Measurements from ENCODE around the gene HPX.

HPX gene

GRCh38 chr11:6391537-6392134 is 49.2 kb downstream of the HPX start:
- peaks cover 2% of the 10 kb centered on the region for H3K27me3 ChIP-seq (ENCODE audit: insufficient read depth, poor library complexity, severe bottlenecking)
- TF ChIP-seq SPI1 (IDR thresholded peaks at IDR 0.05; ENCODE audit: borderline replicate concordance, low read depth) (no peak), REST (IDR thresholded peaks at IDR 0.05; ENCODE audit: insufficient replicate concordance, low read depth) (no peak), GABPA (IDR thresholded peaks at IDR 0.05; ENCODE audit: low read depth) (no peak), POLR2AphosphoS5 (IDR thresholded peaks at IDR 0.05; ENCODE audit: low read depth) (no peak), CTCF (IDR thresholded peaks at IDR 0.05; ENCODE audit: insufficient read depth, low read length) (no peak)
- no peak overlapping the region for H3K27ac ChIP-seq (replicated peaks)
- no peak overlapping the region for H3K4me3 ChIP-seq (replicated peaks; ENCODE audit: insufficient read depth, low read length)
- DNase-seq (ENCODE audit: low read depth in 1 of 2, low spot score in 1 of 2), result no peak

GRCh38 chr11:6390718-6391469 is 49.9 kb downstream of the HPX start:
- Histone ChIP-seq H3K4me3 (replicated peaks; ENCODE audit: insufficient read depth, low read length) (peak overlapping the region; percentile 70), H3K27me3 (ENCODE audit: insufficient read depth, poor library complexity, severe bottlenecking) (peaks cover 2% of the 10 kb centered on the region), H3K27ac (replicated peaks) (peak overlapping the region; percentile 58)
- no peak for DNase-seq (ENCODE audit: low read depth in 1 of 2, low spot score in 1 of 2)
- TF ChIP-seq GABPA (IDR thresholded peaks at IDR 0.05; ENCODE audit: low read depth), result no peak
- TF ChIP-seq CTCF (IDR thresholded peaks at IDR 0.05; ENCODE audit: insufficient read depth, low read length), result no peak
- TF ChIP-seq REST (IDR thresholded peaks at IDR 0.05; ENCODE audit: insufficient replicate concordance, low read depth), result no peak
- no peak for TF ChIP-seq SPI1 (IDR thresholded peaks at IDR 0.05; ENCODE audit: borderline replicate concordance, low read depth)
- no peak for TF ChIP-seq POLR2AphosphoS5 (IDR thresholded peaks at IDR 0.05; ENCODE audit: low read depth)

GRCh38 chr11:6389905-6390717 is 50.7 kb downstream of the HPX start, which contains the start of gene SMPD1:
TSS of gene SMPD1 (plus strand) at chr11:6390474. CDS start at chr11:6390599, 125 bp downstream.
- Histone ChIP-seq H3K27ac (replicated peaks) (peak within 1 kb of the TSS; percentile 58), H3K4me3 (replicated peaks; ENCODE audit: insufficient read depth, low read length) (peak within 1 kb of the TSS; percentile 70), H3K27me3 (ENCODE audit: insufficient read depth, poor library complexity, severe bottlenecking) (peaks cover 2% of the 10 kb centered on the region)
- DNase-seq (ENCODE audit: low read depth in 1 of 2, low spot score in 1 of 2), result peak; percentile 82 to 89
- TF ChIP-seq REST (IDR thresholded peaks at IDR 0.05; ENCODE audit: insufficient replicate concordance, low read depth) (no peak), CTCF (IDR thresholded peaks at IDR 0.05; ENCODE audit: insufficient read depth, low read length) (no peak), SPI1 (IDR thresholded peaks at IDR 0.05; ENCODE audit: borderline replicate concordance, low read depth) (peak; percentile 68; the same call in 1 of the 2 replicates), POLR2AphosphoS5 (IDR thresholded peaks at IDR 0.05; ENCODE audit: low read depth) (0 out of 2 replicates have a peak, but pooled peaks have one; percentile 31), GABPA (IDR thresholded peaks at IDR 0.05; ENCODE audit: low read depth) (peak; percentile 48; the same call in 1 of the 2 replicates)
